ENCODE results near the gene HIVEP1. TPM values are rescaled to one million over a fixed set of nuclear protein-coding genes. Genes with fewer than 3 reads are reported as not detected.
"Not testable (repeated sequence)": the region's sequence is repeated elsewhere in the genome, so short reads cannot be mapped to it uniquely, and the experiment has no call there.

Gene HIVEP1
- total RNA-seq, 1 donor from 2014 or later: 23.7 TPM

GRCh38 chr6:12163149-12163548 lies 151.0 kb downstream of the HIVEP1 start:
- no peak for ATAC-seq

- no peak for ATAC-seq
These were observed 151.8 kb downstream of the HIVEP1 start for GRCh38 chr6:12163744-12164507.

GRCh38 chr6:12164508-12164770 lies 152.3 kb downstream of the HIVEP1 start:
- no peak for ATAC-seq

- ATAC-seq: no peak
These were observed 153.2 kb downstream of the HIVEP1 start for GRCh38 chr6:12165297-12165696.

- ATAC-seq: no peak
These were observed 153.7 kb downstream of the HIVEP1 start for GRCh38 chr6:12165722-12166280.

- ATAC-seq: no peak
These were observed 157.3 kb downstream of the HIVEP1 start for GRCh38 chr6:12169377-12169776.

- no peak for ATAC-seq
These were observed 158.4 kb downstream of the HIVEP1 start for GRCh38 chr6:12170351-12171092.

- no peak for ATAC-seq
These were observed 159.6 kb downstream of the HIVEP1 start for GRCh38 chr6:12171717-12172116.

- ATAC-seq: no peak
These were observed 160.5 kb downstream of the HIVEP1 start for GRCh38 chr6:12172572-12172971.

- ATAC-seq: no peak
These were observed 161.1 kb downstream of the HIVEP1 start for GRCh38 chr6:12173181-12173580.

- ATAC-seq: no peak
These were observed 161.5 kb downstream of the HIVEP1 start for GRCh38 chr6:12173661-12174060.

- peak; percentile 62 for ATAC-seq
These were observed 162.8 kb downstream of the HIVEP1 start for GRCh38 chr6:12174878-12175277.

- no peak for ATAC-seq
These were observed 163.5 kb downstream of the HIVEP1 start for GRCh38 chr6:12175626-12176025.

- not testable (repeated sequence) for ATAC-seq
These were observed 164.7 kb downstream of the HIVEP1 start for GRCh38 chr6:12176782-12177181.

- ATAC-seq: no peak
These were observed 166.4 kb downstream of the HIVEP1 start for GRCh38 chr6:12178521-12178920.

GRCh38 chr6:12181481-12181880 lies 169.4 kb downstream of the HIVEP1 start:
- no peak for ATAC-seq

- peak; percentile 63 for ATAC-seq
These were observed 170.6 kb downstream of the HIVEP1 start for GRCh38 chr6:12182676-12183075.

GRCh38 chr6:12185081-12185673 lies 173.1 kb downstream of the HIVEP1 start:
- ATAC-seq: no peak

- ATAC-seq: no peak
These were observed 174.4 kb downstream of the HIVEP1 start for GRCh38 chr6:12186528-12186927.

GRCh38 chr6:12189150-12189549 lies 177.0 kb downstream of the HIVEP1 start:
- ATAC-seq: no peak

- ATAC-seq: no peak
These were observed 177.5 kb downstream of the HIVEP1 start for GRCh38 chr6:12189661-12190060.

- no peak for ATAC-seq
These were observed 178.1 kb downstream of the HIVEP1 start for GRCh38 chr6:12190252-12190651.

- ATAC-seq: no peak
These were observed 184.3 kb downstream of the HIVEP1 start for GRCh38 chr6:12196326-12196936.
